AG20443 (cell line): ENCODE measurements around the gene NR2C1.
A peak's percentile ranks its signal among the peaks of the same experiment; 100 is the strongest.
"Not testable (repeated sequence)": the region's sequence is repeated elsewhere in the genome, so short reads cannot be mapped to it uniquely, and the experiment has no call there.

Experiments used
- DNase-seq: peaks from one replicate; pipeline ENCODE4 v3.0.0; 2012; ENCODE audit warnings: low spot score, mixed read lengths

Gene NR2C1

DNA sequence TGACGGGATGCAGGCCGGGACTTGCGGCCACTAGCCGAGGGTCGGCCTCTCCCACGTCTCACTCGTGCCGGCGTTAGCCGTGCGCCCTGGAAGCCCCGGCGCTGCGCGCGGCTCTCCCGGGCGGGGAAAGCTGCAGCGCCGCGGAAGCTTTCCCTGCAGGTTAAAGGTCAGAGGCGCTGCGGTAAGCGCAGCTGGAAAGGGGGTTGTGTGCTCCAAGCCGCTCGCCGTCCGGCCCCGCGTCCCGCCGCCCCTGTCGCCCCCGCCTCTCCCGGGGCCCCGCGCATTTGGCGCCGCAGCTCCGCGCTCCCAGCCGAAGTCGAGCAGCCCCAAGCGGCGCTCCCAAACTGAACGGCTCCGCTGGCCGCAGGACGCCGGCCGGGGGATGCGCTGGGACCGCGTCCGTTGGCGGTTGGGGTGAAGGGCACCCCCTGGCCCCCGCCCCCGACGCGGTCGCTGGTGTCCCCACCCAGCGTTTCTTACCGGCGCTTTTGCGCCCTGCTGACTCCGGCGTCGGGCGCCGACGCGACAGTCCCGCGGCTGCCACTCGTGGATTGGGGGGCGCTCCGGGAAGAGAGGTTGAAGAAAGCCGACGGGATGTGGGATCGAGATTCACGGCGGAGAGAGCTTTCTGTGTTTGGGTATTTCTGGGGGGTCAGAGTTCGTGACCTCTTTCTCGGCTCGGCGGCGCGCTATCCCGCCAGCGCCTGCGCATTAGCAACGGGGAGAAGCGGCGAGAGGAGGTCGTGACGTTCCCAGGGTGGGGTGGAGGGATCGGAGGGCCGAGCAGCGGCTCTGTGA is at the start of gene NR2C1:
TSS of gene NR2C1 (minus strand) at position 719 of the 798 bp plus-strand sequence. CDS start 6,234 bp downstream, outside the sequence.
- DNase-seq = peak; percentile 100

- no peak for DNase-seq
Measured at GRCh38 chr12:95118788-95119179, 45.4 kb upstream of the NR2C1 start.

GRCh38 chr12:95118138-95118787 is 44.8 kb upstream of the NR2C1 start:
- DNase-seq = peak; percentile 78

DNA sequence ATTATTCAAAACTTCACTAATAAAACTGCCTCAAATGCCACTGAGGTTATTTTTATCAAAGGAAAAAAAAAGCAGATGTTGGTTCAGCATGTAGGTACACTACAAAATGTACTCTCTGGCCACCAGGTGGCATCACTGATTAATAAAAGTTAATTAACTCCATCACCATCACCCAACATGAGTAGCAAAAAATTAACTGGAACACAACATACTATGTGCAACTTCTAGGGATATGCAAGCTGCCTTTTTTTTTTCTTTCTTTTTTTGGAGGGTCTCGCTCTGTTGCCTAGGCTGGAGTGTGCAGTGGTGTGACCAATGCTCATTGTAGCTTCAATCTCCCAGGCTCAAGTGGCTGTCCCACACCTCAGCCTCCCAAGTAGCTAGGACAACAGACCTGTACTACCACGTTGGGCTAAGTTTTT is 43.8 kb upstream of the NR2C1 start:
- DNase-seq = peak; percentile 62

GRCh38 chr12:95116773-95117172 is 43.4 kb upstream of the NR2C1 start:
- DNase-seq = no peak

- DNase-seq = no peak
Measured at GRCh38 chr12:95116341-95116740, 42.9 kb upstream of the NR2C1 start.

DNA sequence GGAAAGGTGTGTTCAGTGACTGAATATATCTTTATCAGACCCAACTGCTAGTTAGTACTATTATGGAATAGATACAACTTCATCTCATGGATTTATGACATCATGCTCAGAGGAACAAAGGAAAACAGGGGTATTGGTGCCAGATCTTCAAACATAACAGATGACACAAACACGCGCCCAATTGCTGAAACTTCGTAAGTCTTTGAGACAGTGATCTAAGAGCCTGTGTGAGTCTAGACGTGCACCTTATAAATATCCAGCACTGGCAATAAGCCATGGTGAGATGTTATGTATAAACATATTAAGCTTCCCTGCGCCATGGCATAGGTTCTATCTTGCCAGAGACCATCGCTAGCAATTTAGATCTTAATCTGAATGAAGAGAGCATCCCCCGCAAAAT is 42.2 kb upstream of the NR2C1 start:
- DNase-seq = no peak

DNA sequence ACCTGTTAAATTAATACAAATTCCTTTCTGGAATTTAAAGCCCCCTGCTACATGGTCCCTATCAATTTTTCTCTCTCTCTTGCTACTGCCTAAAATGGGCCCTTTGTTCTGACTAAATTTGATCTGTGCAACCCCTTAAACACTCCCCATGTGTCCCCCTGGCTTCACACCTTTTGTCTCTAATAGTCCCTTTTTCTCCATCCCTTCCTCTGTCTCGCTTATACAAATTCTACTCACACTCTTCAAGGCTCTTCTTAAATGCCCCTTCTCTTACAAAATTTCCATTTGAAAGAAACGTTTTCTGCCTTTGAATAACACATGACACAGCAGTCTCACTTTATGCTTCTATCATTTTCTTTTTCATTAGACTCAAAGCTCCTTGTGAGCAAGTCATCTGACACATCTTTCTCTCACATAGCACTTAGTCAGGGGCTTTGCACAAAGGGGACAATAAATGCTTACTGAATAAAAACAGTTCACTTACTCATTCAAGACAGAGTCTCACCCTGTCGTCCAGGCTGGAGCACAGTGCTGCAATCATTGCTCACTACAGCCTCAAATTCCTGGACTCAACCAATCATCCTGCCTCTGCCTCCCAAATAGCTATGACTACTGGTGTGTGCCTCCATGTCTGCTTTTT is 41.5 kb upstream of the NR2C1 start:
- DNase-seq = no peak

GRCh38 chr12:95107362-95107761 is 33.9 kb upstream of the NR2C1 start:
- no peak for DNase-seq

GRCh38 chr12:95105540-95105939 is 32.1 kb upstream of the NR2C1 start:
- DNase-seq = no peak

DNA sequence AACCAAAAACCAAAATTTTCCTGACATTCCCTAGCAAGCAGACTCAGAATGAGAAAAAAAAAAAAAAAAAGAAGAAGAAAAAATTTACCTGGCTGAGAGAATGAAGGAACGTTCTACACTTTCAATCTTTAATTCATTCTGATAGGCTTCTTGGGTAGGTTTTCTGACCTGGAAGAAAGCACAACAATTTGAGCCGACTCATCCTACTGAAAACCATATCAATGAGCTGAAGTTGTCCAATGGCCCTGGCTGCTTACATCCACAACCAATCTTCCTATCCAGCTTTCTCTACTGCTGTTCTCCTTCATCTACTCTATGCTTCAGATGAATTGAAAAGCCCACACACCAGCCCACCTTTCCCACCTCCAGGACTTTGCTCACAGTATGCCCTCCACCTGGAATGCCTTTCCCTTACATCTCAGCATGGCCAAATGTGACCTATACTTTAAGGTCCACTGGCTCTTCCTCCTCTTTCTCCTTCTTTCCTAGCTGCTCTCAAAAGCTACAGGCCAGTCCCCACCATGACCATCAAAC is 31.6 kb upstream of the NR2C1 start:
- DNase-seq = no peak

GRCh38 chr12:95102916-95103671 is 29.7 kb upstream of the NR2C1 start:
- no peak for DNase-seq

DNA sequence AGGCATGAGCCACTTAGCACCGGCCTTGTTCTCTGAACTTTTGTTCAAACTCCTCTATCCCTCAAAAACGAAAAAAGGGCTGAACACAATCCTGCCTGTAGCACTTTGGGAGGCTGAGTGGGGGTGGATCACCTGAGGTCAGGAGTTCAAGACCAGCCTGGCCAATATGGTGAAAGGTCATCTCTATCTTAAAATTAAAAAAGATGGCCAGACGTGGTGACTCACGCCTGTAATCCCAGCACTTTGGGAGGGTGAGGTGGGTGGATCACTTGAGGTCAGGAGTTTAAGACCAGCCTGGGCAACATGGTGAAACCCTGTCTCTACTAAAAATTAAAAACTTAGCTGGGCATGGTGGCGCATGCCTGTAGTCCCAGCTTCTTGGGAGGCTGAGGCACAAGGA is 28.5 kb upstream of the NR2C1 start:
- not testable (repeated sequence) for DNase-seq

DNA sequence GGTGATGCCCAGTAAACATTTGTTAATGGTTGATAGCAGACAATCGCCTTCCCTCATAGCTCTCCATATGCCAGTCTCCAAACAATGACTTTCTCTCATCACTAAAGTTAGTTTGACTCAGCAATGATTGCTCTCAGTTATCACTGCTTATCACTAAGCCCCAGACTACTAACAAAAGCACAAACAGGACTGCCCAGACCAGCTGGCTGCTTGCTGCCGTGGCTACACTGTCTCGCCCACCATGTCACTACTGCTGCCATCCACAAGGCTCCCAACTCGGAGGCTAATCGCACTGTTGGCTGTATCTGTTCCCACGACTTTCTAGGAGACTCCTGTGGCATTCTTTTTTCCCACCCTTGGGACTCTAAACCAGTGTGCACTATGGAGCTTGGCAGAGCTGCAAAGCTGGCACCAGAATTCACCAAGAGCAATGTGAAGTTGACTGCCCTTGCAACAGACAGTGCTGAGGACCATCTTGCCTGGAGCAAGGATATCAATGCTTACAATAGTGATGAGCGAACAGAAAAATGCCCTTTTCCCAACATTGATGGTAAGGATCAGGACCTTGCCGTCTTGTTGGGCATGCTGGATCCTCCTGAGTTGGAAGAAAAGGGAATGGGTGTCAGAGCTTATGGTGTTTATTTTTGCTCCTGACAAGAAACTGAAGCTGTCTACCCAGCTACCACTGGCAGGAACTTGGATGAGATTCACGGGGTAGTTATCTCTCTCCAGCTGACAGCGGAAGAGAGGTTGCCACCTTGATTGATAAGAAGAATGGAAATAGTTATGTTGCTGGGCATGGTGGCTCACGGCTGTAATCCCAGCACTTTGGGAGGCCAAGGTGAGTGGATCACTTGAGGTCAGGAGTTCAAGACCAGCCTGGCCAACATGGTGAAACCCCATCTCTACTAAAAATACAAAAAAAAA is 27.1 kb upstream of the NR2C1 start:
- no peak for DNase-seq

- no peak for DNase-seq
Measured at GRCh38 chr12:95099270-95099790, 25.9 kb upstream of the NR2C1 start.

DNA sequence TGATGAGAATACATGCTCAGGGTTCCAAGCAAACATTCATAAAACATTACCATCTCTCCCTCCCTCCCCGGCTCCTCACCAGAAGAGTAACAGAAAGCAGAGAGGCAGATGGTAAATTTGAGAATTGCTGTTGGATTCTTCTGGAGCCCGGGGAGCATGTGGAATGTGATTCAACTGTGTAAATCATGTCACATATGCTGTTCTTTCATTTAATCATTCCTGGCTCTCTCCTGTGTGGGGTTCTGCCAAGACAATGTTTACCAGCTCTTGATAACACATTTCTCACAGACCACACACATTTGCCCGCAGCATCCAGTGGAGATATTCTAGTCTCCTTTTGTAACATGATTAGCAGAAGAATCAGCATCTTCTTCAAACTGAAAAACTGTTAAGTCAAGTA is 23.4 kb upstream of the NR2C1 start:
- peak; percentile 26 for DNase-seq

DNA sequence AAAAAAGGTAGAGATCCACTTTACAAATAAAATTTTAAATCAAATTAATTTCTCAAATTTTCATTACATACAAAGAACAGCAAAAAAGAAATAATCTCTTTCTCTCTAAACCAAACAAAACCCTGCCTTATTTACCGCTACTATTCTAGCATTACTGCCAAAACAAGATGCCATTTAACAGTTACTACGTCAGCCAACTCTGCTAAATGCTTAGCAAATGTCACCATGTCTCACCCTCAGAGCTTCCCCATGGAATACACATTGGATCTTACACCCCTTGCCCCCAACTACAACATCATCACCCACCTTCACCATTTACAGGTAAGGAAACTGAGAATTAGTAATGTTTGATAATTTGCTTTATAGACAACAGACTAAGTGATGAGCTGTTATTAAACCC is 23.0 kb upstream of the NR2C1 start:
- DNase-seq = no peak

- DNase-seq = not testable (repeated sequence)
Measured at GRCh38 chr12:95095866-95096265, 22.4 kb upstream of the NR2C1 start.

GRCh38 chr12:95089462-95089861 is 16.0 kb upstream of the NR2C1 start:
- DNase-seq = no peak

DNA sequence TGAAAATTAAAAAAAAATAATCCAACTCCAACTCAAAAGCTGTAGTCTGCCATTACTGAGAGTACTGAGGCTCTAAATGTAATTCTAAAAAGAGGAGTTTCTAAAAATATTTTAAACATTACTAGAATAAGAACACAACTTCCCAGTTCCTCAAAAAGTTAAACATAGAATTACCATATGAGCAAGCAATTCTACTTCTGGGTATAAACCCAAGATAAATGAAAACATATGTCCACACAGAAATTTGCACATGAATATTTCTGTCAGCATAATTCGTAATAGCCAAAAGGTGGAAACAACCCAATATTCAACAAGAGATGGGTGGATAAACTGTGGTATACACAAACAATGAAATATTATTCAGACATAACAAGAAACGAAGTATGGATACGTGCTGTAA is 15.0 kb upstream of the NR2C1 start:
- DNase-seq = no peak

GRCh38 chr12:95085612-95086011 is 12.2 kb upstream of the NR2C1 start:
- no peak for DNase-seq
